Effector memory CD4-positive, alpha-beta T cell (primary cell): Measurements from ENCODE around the gene SLC26A1.

Experiments
- DNase-seq, 3 donors: peaks; one replicate each; pipeline ENCODE4 v3.0.0-alpha.2; 2020
- H3K27ac ChIP-seq: 2 replicates; pipeline ENCODE4 v1.7.0; 2013; ENCODE audit warnings: mild to moderate bottlenecking, low read length, moderate library complexity; ENCODE audit not compliant: insufficient read depth, poor library complexity, severe bottlenecking
- H3K27me3 ChIP-seq: replicated peaks from 2 replicates; pipeline ENCODE4 v1.7.0; 2013; ENCODE audit warnings: mild to moderate bottlenecking, low read length; ENCODE audit not compliant: insufficient read depth, control insufficient read depth, poor library complexity, severe bottlenecking
- H3K36me3 ChIP-seq: 2 replicates; pipeline ENCODE4 v1.7.0; 2013; ENCODE audit warnings: mild to moderate bottlenecking, low read length, moderate library complexity; ENCODE audit not compliant: control insufficient read depth, insufficient read depth
- H3K4me1 ChIP-seq: 2 replicates; pipeline ENCODE4 v1.7.0; 2013; ENCODE audit warnings: low read length, mild to moderate bottlenecking; ENCODE audit not compliant: control insufficient read depth, insufficient read depth, poor library complexity, severe bottlenecking
- H3K4me3 ChIP-seq: 2 replicates; pipeline ENCODE4 v1.7.0; 2013; ENCODE audit warnings: low read length, low read depth, mild to moderate bottlenecking; ENCODE audit not compliant: insufficient read depth, poor library complexity, severe bottlenecking
- H3K9me3 ChIP-seq: 2 replicates; pipeline ENCODE4 v1.7.0; 2013; ENCODE audit warnings: mild to moderate bottlenecking, low read length, moderate library complexity; ENCODE audit not compliant: control insufficient read depth

The SLC26A1 gene

DNA sequence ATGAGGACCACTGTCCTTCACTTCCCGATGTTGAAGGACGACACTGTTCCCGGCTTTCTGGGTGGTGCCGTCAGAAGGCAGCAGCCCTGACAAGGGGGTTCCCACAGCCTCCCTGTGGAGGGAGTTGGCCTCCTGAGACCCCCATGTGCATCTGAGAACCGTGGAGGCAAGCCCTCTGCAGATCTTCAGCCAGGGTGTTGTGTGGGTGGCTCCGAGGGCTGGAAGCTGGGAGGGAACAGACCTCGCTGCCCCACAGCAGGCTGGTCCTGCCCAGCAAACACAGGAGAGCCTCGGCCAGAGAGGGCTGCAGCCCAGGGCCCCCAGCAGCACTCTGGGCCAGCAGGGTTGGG lies 36.0 kb downstream of the SLC26A1 start:
- Histone ChIP-seq H3K36me3 (no peaks in the 10 kb centered on the region), H3K27ac (no peak overlapping the region), H3K27me3 (no peaks in the 10 kb centered on the region), H3K4me1 (no peaks in the 10 kb centered on the region), H3K9me3 (no peaks in the 10 kb centered on the region), H3K4me3 (no peak overlapping the region)
- DNase-seq, result no peak

DNA sequence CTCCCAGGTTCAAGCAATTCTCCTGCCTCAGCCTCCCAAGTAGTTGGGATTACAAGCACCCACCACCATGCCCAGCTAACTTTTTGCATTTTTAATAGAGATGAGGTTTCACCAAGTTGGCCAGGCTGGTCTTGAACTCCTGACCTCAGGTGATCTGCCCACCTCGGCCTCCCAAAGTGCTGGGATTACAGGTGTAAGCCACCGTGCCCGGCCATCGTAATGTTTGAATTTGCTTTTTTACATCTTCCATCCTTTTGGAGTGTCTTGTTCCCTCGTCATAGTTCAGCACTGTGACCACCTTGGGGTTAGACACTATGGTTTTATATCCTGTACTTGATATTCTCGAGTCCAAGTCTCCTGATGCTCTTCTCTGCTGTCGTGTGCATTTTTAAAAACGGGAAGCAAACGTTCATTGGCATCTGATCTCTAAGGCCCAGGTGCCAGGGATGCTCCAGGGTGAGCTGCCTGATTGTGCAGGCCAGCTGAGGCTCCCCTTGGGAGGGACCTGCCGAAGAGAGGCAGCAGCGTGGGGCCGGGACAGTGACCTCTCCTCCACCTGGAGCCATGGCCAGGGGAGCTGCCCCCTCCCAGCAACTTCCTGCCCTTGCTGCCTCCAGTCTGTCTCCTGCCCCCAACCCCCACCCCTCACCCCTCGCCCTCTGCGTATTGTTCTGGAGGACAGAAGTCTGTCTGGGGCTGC lies 36.5 kb downstream of the SLC26A1 start:
- no peaks in the 10 kb centered on the region for H3K9me3 ChIP-seq
- H3K36me3 ChIP-seq, result no peaks in the 10 kb centered on the region
- no peaks in the 10 kb centered on the region for H3K27me3 ChIP-seq
- no peak for DNase-seq
- H3K4me1 ChIP-seq, result no peaks in the 10 kb centered on the region
- H3K4me3 ChIP-seq, result no peak overlapping the region
- no peak overlapping the region for H3K27ac ChIP-seq

DNA sequence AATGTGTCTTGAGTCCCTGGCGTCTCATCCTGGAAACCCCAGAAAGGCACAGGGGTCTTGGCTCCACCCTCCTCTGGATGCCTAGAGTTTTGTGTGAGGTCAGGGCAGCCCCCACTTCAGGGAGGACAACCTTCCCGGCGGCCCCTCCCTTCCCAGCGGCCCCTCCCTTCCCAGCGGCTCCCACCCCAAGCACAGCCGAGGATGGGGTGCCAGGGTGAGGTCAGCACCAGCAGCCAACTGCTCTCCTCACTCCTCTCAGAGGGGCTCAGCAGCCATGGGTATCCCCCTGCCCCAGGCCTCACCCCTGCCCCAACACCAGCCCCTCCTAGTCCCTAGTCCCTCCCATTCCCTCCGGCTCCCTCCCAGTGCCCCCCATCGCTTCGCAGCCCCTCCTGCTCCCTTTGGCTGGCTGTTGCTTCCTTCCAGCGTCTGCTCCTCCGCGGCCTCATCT lies 37.2 kb downstream of the SLC26A1 start:
- no peaks in the 10 kb centered on the region for H3K36me3 ChIP-seq
- DNase-seq, result no peak

DNA sequence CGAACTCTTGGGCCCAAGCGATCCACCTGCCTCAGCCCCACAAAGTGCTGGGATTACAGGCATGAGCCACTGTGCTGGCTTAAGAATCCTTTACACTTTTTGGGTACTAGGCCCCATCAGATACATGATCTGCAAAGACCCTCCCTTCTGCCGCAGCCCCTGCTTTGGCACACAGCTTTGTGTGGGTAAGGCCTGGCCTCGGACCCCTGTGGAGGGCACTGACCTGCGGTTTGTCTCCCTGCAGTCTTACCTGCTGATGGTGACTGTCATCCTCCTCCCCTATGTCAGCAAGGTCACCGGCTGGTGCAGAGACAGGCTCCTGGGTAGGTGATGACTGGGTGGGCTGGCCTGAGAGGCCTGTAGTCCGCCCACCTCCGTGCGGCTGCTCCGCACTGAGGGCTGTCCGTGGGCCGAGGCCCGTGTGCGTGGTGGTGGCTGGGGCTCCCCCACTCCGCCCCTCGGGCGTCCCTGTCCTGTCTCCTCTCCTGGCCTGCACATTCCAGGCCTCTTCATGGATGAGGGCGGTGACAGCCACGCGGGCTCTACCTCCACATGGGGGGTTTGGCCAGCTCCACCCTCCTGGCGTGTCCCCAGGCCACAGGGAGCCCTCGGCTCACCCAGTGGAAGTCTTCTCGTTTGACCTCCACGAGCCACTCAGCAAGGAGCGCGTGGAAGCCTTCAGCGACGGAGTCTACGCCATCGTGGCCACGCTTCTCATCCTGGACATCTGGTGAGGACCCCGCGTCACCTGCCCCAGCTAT lies 37.9 kb downstream of the SLC26A1 start:
- no peaks in the 10 kb centered on the region for H3K36me3 ChIP-seq
- DNase-seq, result no peak

More for the DNA sequence above, 37.2 kb downstream of the SLC26A1 start:
- no peaks in the 10 kb centered on the region for H3K4me1 ChIP-seq
- no peaks in the 10 kb centered on the region for H3K27me3 ChIP-seq
- no peaks in the 10 kb centered on the region for H3K9me3 ChIP-seq
- H3K4me3 ChIP-seq, result no peak overlapping the region
- no peak overlapping the region for H3K27ac ChIP-seq

DNA sequence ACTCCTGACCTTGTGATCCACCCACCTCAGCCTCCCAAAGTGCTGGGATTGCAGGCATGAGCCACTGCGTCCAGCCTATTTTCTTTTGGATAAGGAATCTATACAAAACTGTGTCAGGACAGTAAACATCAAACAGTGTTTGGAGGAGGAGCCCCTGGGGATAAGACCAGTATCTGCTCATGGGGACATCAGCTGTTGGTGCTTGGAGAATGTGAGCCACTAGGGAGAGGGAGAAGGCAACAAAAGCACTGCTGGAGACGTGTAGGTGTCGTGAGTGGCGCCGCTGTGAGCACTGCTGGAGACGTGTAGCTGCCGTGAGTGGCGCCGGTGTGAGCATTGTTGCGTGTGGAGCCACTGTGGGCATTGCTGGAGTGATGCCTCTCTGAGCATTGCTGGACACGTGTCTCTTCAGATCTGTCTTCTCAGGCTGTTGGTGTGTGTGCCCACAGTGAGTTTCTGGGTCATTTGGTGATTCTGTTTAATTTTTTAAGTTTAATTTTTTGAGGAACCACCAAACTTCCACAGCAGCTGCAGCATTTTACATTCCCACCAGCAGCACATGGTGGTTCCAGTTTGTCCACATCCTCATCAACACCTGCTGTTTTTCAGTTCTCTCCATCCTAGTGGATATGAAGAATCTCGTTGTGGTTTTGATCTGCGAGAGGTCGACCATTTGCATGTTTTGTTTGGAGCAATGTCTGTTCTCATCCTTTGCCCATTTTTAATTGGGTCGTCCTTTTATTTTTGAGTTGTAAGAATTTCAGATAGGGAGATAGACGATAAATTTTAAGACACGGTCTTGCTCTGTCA lies 38.8 kb downstream of the SLC26A1 start:
- DNase-seq, result no peak
- no peak overlapping the region for H3K4me3 ChIP-seq
- no peaks in the 10 kb centered on the region for H3K36me3 ChIP-seq
- no peaks in the 10 kb centered on the region for H3K9me3 ChIP-seq
- no peaks in the 10 kb centered on the region for H3K4me1 ChIP-seq
- H3K27me3 ChIP-seq, result no peaks in the 10 kb centered on the region
- H3K27ac ChIP-seq, result no peak overlapping the region

More for the DNA sequence above, 37.9 kb downstream of the SLC26A1 start:
- H3K4me1 ChIP-seq, result no peaks in the 10 kb centered on the region
- H3K4me3 ChIP-seq, result no peak overlapping the region
- H3K27ac ChIP-seq, result no peak overlapping the region
- no peaks in the 10 kb centered on the region for H3K27me3 ChIP-seq
- no peaks in the 10 kb centered on the region for H3K9me3 ChIP-seq

DNA sequence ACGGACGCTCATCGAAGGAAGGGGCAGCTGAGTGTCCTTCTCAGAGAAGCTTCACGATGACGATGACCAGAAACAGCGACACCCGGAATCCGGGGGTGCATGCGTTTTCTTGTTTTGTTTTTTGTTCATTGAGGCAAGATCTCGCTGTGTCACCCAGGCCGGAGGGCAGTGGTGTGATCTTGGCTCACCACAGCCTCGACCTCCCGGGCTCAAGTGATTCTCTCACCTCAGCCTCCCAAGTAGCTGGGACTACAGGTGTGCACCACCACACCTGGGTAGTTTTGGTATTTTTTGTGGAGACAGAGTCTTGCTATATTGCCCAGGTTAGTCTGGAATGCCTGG lies 39.7 kb downstream of the SLC26A1 start:
- H3K36me3 ChIP-seq, result no peaks in the 10 kb centered on the region
- DNase-seq, result no peak
- no peak overlapping the region for H3K4me3 ChIP-seq
- no peaks in the 10 kb centered on the region for H3K4me1 ChIP-seq
- no peak overlapping the region for H3K27ac ChIP-seq
- no peaks in the 10 kb centered on the region for H3K27me3 ChIP-seq
- no peaks in the 10 kb centered on the region for H3K9me3 ChIP-seq

DNA sequence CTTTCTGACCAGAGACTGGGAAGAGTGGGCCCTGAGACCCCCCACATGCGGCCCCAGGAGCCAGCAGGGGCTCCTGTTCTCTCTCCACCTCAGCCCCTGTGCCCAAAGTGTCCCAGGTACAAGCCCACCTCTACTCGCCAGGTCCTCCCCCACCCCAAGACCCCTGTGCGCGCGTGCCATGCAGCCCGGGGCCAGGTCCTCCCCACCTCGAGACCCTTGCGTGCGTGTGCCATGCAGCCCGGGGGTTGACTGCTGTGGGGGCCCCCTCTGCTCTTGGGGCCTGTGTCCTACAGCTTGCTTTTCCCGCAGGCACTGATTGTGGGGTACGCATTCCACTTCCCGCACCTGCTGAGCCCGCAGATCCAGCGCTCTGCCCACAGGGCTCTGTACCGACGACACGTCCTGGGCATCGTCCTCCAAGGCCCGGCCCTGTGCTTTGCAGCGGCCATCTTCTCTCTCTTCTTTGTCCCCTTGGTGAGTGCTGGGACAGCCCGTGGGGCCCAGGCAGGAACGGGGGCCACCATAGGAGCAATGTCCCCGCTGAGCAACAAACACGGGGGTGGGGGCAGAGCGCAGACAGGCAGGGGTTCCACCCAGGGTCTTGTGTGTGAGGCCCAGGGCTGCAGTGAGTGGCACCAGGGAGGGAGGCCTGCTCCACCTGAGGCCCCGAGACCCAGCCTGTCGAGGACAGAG lies 40.2 kb downstream of the SLC26A1 start:
- Histone ChIP-seq H3K36me3 (no peaks in the 10 kb centered on the region), H3K4me1 (no peaks in the 10 kb centered on the region), H3K27me3 (no peaks in the 10 kb centered on the region), H3K9me3 (no peaks in the 10 kb centered on the region), H3K27ac (no peak overlapping the region), H3K4me3 (no peak overlapping the region)
- DNase-seq, result no peak

DNA sequence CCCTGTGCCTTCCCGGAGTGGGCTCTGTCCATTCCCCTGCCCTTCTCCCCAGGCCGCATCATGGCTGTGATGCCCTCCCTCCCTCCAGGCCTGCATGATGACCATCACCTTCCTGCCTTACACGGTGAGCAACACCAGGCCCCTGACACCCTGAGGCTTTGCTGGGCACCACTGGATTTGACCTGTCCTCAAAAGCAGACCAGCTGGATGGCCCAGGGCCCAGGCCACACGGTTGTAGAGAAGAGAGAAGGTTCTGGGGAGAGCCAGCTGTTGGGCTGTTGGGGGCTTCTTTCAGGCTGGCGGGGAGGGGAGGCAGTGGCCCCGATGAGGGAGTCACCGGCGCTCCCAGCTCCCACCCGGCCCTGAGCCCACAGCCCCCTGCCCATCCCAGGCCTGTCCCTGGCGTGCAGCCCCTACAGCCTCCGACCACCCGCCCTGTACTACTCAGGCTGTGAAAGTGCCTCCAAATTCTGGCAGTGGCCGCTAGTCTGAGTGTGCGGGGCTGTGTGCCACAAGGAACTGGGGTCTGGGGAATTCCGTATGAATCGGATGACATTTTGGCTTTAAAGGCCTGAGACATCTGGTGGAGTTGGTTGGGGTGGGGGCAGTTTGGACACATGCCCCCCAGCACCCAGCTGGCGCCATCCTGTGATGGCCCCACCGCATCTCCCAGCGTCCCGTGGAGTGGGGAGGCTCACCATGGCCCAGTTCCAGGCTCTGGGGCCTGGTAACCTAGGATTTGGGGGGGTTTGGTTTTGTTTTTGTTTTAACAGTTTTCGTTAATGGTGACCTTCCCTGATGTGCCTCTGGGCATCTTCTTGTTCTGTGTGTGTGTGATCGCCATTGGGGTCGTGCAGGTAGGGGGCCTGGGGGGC lies 41.4 kb downstream of the SLC26A1 start:
- DNase-seq, result no peak
- Histone ChIP-seq H3K27me3 (no peaks in the 10 kb centered on the region), H3K4me1 (no peaks in the 10 kb centered on the region), H3K4me3 (no peak overlapping the region), H3K27ac (no peak overlapping the region), H3K36me3 (no peaks in the 10 kb centered on the region), H3K9me3 (no peaks in the 10 kb centered on the region)

DNA sequence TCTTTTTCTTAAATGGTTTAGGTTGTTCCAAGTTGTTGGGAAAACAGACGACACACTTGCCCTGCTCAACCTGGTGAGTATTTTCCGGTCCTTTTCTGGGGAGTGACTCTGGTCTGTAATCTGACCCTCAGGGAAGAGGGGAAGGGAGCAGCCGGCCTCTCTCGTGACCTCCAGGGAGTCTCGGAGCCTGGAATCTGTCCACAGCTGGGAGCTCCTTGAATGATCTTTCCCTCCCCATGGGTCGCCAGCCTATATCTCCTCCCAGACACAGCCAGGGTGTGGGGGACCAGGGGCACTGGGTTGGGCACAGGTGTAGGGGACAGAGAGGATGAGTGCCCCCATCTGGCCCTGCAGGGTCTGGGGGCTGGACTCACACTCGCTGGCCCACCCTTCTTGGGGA lies 42.0 kb downstream of the SLC26A1 start:
- H3K27ac ChIP-seq, result no peak overlapping the region
- no peak overlapping the region for H3K4me3 ChIP-seq
- DNase-seq, result no peak
- H3K9me3 ChIP-seq, result no peaks in the 10 kb centered on the region
- H3K36me3 ChIP-seq, result no peaks in the 10 kb centered on the region
- H3K4me1 ChIP-seq, result no peaks in the 10 kb centered on the region
- H3K27me3 ChIP-seq, result no peaks in the 10 kb centered on the region
